ENCODE measurements around the gene KNG1. TPM values are rescaled to one million over a fixed set of nuclear protein-coding genes. Genes with fewer than 3 reads are reported as not detected.

The KNG1 gene
- polyA plus RNA-seq, 2 of the 4 experiments (the other 2 are of a cell fraction), result 0.05 TPM; not detected in 1

- TF ChIP-seq CTCF (IDR thresholded peaks at IDR 0.05) (no peak), ZNF302 (CRISPR knock-in tag; IDR thresholded peaks at IDR 0.05) (no peak), GATA3 (IDR thresholded peaks at IDR 0.05; ENCODE audit: borderline replicate concordance) (peak; percentile 8; the same call in 1 of the 2 replicates), KDM1A (IDR thresholded peaks at IDR 0.05; ENCODE audit: low read depth) (no peak), FOSB (CRISPR knock-in tag; IDR thresholded peaks at IDR 0.05) (peak; percentile 93), RARB (CRISPR knock-in tag; IDR thresholded peaks at IDR 0.05) (peak; percentile 90), ZC3H11A (IDR thresholded peaks at IDR 0.05) (no peak), HEYL (CRISPR knock-in tag; IDR thresholded peaks at IDR 0.05) (no peak), CEBPB (IDR thresholded peaks at IDR 0.05) (no peak), EHMT2 (IDR thresholded peaks at IDR 0.05; ENCODE audit: low read depth) (no peak), ATOH8 (CRISPR knock-in tag; IDR thresholded peaks at IDR 0.05; ENCODE audit: low read depth) (no peak), NFE2L2 (conservative IDR thresholded peaks at IDR 0.05; ENCODE audit: low read length) (no peak), NPAS2 (CRISPR knock-in tag; IDR thresholded peaks at IDR 0.05; ENCODE audit: borderline replicate concordance) (no peak), BHLHE40 (IDR thresholded peaks at IDR 0.05; ENCODE audit: low read depth, low read length) (no peak), HOXB13 (CRISPR knock-in tag; IDR thresholded peaks at IDR 0.05; ENCODE audit: low read depth) (no peak), E2F6 (IDR thresholded peaks at IDR 0.05; ENCODE audit: borderline replicate concordance, low read depth) (no peak), ZFP36 (IDR thresholded peaks at IDR 0.05; ENCODE audit: borderline replicate concordance, partially characterized antibody) (no peak), EP300 (IDR thresholded peaks at IDR 0.05) (no peak), ELK1 (IDR thresholded peaks at IDR 0.05; ENCODE audit: low read depth, low read length) (no peak), BCL3 (IDR thresholded peaks at IDR 0.05) (peak; percentile 59; the same call in 2 of the 3 replicates), CBX8 (IDR thresholded peaks at IDR 0.05) (no peak), TFCP2L1 (CRISPR knock-in tag; IDR thresholded peaks at IDR 0.05) (peak; percentile 5), CBX2 (IDR thresholded peaks at IDR 0.05; ENCODE audit: borderline replicate concordance, low read depth) (no peak), ZSCAN20 (CRISPR knock-in tag; IDR thresholded peaks at IDR 0.05) (no peak)
These were observed 73.3 kb downstream of the KNG1 start (continued) for GRCh38 chr3:186790261-186790981.

Small RNA genes lying within 50 kb of the gene (small RNA-seq; reads per million reads assigned to genes)
- gene RF00092 (0 reads per million in 6 experiments), gene RNU6-1105P (0 reads per million in 6 experiments), gene SNORA4 (0 reads per million in 6 experiments), gene SNORA63 (0 reads per million in 6 experiments), gene SNORA81 (0 reads per million in 6 experiments), gene SNORD2 (0 reads per million in 6 experiments)

Other genes starting within 250 kb of the KNG1 start
- gene CRYGS, start 173.0 kb upstream of the KNG1 start, polyA plus RNA-seq (2011; rRNA removed), result 2.5 and 2.6 TPM in 2 replicates
- gene CRYGS, start 173.0 kb upstream of the KNG1 start, polyA plus RNA-seq (2017; fragmentation: RNase III; extraction: RNeasy Plus Mini Kit Qiagen cat#74134 plus additional on column Dnase treatment), result 0.65 to 0.84 TPM (median 0.78 TPM) in 3 replicates
- 11.4 and 13.5 TPM in 2 replicates for gene TBCCD1, start 150.0 kb upstream of the KNG1 start, polyA plus RNA-seq (2011; rRNA removed)
- gene TBCCD1, start 150.0 kb upstream of the KNG1 start, polyA plus RNA-seq (2017; fragmentation: RNase III; extraction: RNeasy Plus Mini Kit Qiagen cat#74134 plus additional on column Dnase treatment), result 5.7 to 5.8 TPM (median 5.8 TPM) in 3 replicates
- gene DNAJB11, start 146.6 kb upstream of the KNG1 start, polyA plus RNA-seq (2011; rRNA removed), result 36.0 and 61.9 TPM in 2 replicates
- gene DNAJB11, start 146.6 kb upstream of the KNG1 start, polyA plus RNA-seq (2017; fragmentation: RNase III; extraction: RNeasy Plus Mini Kit Qiagen cat#74134 plus additional on column Dnase treatment), result 51.7 to 55.2 TPM (median 54.9 TPM) in 3 replicates
- 0.42 and 0.49 TPM in 2 replicates for gene AHSG, start 104.3 kb upstream of the KNG1 start, polyA plus RNA-seq (2011; rRNA removed)
- gene AHSG, start 104.3 kb upstream of the KNG1 start, polyA plus RNA-seq (2017; fragmentation: RNase III; extraction: RNeasy Plus Mini Kit Qiagen cat#74134 plus additional on column Dnase treatment), result 0.05 to 0.08 TPM in 2 of 3 replicates, not detected in the other
- gene FETUB, start 77.0 kb upstream of the KNG1 start, polyA plus RNA-seq (2011; rRNA removed), result 0.10 and 0.20 TPM in 2 replicates
- 0.06 to 0.14 TPM in 2 of 3 replicates, not detected in the other for gene FETUB, start 77.0 kb upstream of the KNG1 start, polyA plus RNA-seq (2017; fragmentation: RNase III; extraction: RNeasy Plus Mini Kit Qiagen cat#74134 plus additional on column Dnase treatment)
- gene HRG, start 51.3 kb upstream of the KNG1 start, polyA plus RNA-seq (2011; rRNA removed), result 0.08 TPM in 1 of 2 replicates, not detected in the other
- gene HRG, start 51.3 kb upstream of the KNG1 start, polyA plus RNA-seq (2017; fragmentation: RNase III; extraction: RNeasy Plus Mini Kit Qiagen cat#74134 plus additional on column Dnase treatment), result not detected in 3 replicates
- 337 and 493 TPM in 2 replicates for gene EIF4A2, start 66.2 kb downstream of the KNG1 start, polyA plus RNA-seq (2011; rRNA removed)
- gene EIF4A2, start 66.2 kb downstream of the KNG1 start, polyA plus RNA-seq (2017; fragmentation: RNase III; extraction: RNeasy Plus Mini Kit Qiagen cat#74134 plus additional on column Dnase treatment), result 172 to 194 TPM (median 184 TPM) in 3 replicates
- 32.8 and 40.6 TPM in 2 replicates for gene RFC4, start 89.1 kb downstream of the KNG1 start, polyA plus RNA-seq (2011; rRNA removed)
- gene RFC4, start 89.1 kb downstream of the KNG1 start, polyA plus RNA-seq (2017; fragmentation: RNase III; extraction: RNeasy Plus Mini Kit Qiagen cat#74134 plus additional on column Dnase treatment), result 68.8 to 76.7 TPM (median 69.8 TPM) in 3 replicates
- not detected in 2 replicates for gene ADIPOQ, start 125.4 kb downstream of the KNG1 start, polyA plus RNA-seq (2011; rRNA removed)
- gene ADIPOQ, start 125.4 kb downstream of the KNG1 start, polyA plus RNA-seq (2017; fragmentation: RNase III; extraction: RNeasy Plus Mini Kit Qiagen cat#74134 plus additional on column Dnase treatment), result not detected in 3 replicates
- gene ST6GAL1, start 213.2 kb downstream of the KNG1 start, polyA plus RNA-seq (2011; rRNA removed), result 6.5 and 10.4 TPM in 2 replicates
- 3.1 to 3.9 TPM (median 3.8 TPM) in 3 replicates for gene ST6GAL1, start 213.2 kb downstream of the KNG1 start, polyA plus RNA-seq (2017; fragmentation: RNase III; extraction: RNeasy Plus Mini Kit Qiagen cat#74134 plus additional on column Dnase treatment)

All from A549 (cell line).